ENCODE results near the gene PLXNA4.

DNA sequence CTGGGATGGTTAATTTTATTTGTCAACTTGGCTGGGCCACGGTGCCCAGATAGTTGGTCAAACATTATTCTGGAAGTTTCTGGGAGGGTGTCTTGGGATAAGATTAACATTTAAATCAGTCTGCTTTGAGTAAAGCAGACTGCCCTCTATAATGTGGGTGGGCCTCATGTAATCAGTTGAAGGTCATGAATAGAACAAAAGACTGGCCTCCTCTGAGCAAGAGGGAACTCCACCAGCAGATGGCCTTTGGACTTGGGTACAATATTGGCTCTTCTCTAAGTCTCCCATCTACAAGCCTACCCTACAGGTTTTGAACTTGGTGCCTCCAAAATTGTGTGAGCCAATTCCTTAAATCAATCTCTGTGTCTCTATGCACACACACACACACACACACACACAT, 61.8 kb downstream of the PLXNA4 start:
- TF ChIP-seq CTCF (IDR thresholded peaks at IDR 0.05) (no peak), POLR2A (IDR thresholded peaks at IDR 0.05) (no peak)
